ENCODE data around the gene ATRIP.
A peak's percentile ranks its signal among the peaks of the same experiment; 100 is the strongest.

ATRIP gene

DNA sequence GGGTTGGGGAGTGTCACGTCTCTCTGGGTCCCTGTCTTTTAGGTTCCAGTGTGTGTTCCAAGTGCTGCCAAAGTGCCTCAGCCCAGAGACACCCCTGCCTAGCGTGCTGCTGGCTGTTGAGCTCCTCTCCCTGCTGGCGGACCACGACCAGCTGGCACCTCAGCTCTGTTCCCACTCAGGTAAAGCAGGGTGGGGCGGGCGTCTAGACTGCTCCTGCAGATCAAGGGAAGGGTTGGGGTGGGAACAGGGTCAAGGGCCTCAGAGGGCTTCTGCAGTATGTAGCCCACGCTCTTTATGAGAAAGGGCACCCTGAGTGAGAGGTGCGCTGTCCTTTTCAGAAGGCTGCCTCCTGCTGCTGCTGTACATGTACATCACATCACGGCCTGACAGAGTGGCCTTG is 17.2 kb downstream of the ATRIP start:
- H3K27ac ChIP-seq (ENCODE audit: low read depth, low read length, poor library complexity, severe bottlenecking) = no peak overlapping the region
- H3K36me3 ChIP-seq (ENCODE audit: insufficient read depth, low read length) = peaks cover 47% of the 10 kb centered on the region

DNA sequence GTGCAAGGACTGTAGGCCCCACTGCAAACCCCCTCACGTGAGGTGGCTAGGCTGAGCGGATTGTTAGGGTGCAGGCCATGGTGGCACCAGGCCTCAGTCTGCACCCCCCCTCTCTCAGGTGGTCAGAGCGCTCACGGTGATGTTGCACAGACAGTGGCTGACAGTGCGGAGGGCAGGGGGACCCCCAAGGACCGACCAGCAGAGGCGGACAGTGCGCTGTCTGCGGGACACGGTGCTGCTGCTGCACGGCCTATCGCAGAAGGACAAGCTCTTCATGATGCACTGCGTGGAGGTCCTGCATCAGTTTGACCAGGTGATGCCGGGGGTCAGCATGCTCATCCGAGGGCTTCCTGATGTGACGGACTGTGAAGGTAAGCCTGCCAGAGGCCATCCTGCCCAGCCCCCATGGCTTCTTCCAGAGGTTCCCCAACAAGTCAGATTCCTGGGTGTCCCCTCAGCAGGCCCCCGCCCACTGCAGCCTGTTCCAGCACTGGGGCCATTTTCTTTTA is 18.2 kb downstream of the ATRIP start:
- H3K27ac ChIP-seq (ENCODE audit: low read depth, low read length, poor library complexity, severe bottlenecking) = no peak overlapping the region
- no peaks in the 10 kb centered on the region for H3K9me3 ChIP-seq (ENCODE audit: low read length)
- H3K27me3 ChIP-seq (ENCODE audit: insufficient read depth, low read length) = no peaks in the 10 kb centered on the region
- H3K9ac ChIP-seq (ENCODE audit: low read length) = no peak overlapping the region
- H3K4me1 ChIP-seq (ENCODE audit: insufficient read depth, low read length, severe bottlenecking) = peaks cover 44% of the 10 kb centered on the region
- TF ChIP-seq, protein P1, sequence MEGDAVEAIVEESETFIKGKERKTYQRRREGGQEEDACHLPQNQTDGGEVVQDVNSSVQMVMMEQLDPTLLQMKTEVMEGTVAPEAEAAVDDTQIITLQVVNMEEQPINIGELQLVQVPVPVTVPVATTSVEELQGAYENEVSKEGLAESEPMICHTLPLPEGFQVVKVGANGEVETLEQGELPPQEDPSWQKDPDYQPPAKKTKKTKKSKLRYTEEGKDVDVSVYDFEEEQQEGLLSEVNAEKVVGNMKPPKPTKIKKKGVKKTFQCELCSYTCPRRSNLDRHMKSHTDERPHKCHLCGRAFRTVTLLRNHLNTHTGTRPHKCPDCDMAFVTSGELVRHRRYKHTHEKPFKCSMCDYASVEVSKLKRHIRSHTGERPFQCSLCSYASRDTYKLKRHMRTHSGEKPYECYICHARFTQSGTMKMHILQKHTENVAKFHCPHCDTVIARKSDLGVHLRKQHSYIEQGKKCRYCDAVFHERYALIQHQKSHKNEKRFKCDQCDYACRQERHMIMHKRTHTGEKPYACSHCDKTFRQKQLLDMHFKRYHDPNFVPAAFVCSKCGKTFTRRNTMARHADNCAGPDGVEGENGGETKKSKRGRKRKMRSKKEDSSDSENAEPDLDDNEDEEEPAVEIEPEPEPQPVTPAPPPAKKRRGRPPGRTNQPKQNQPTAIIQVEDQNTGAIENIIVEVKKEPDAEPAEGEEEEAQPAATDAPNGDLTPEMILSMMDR (IDR thresholded peaks at IDR 0.05; ENCODE audit: low read length) = no peak
- no peak for TF ChIP-seq EZH2 (IDR thresholded peaks at IDR 0.05; ENCODE audit: borderline replicate concordance, low read length)
- H3F3A ChIP-seq (ENCODE audit: insufficient read depth, low read length) = no peaks in the 10 kb centered on the region
- no peak overlapping the region for H3K4me2 ChIP-seq (ENCODE audit: low read length)
- H4K20me1 ChIP-seq (ENCODE audit: insufficient read depth, low read length) = no peaks in the 10 kb centered on the region
- no peaks in the 10 kb centered on the region for H3K9me2 ChIP-seq (ENCODE audit: low read depth, low read length)
- H2AFZ ChIP-seq (ENCODE audit: low read length) = no peak overlapping the region
- no peaks in the 10 kb centered on the region for H3K79me2 ChIP-seq (ENCODE audit: insufficient read depth, low read length)
- H3K36me3 ChIP-seq (ENCODE audit: insufficient read depth, low read length) = peaks cover 46% of the 10 kb centered on the region
- no peak overlapping the region for H3K4me3 ChIP-seq (ENCODE audit: low read depth, low read length, poor library complexity, severe bottlenecking)

More for the DNA sequence above, 17.2 kb downstream of the ATRIP start:
- H3K9me2 ChIP-seq (ENCODE audit: low read depth, low read length) = no peaks in the 10 kb centered on the region
- H3K9me3 ChIP-seq (ENCODE audit: low read length) = no peaks in the 10 kb centered on the region
- TF ChIP-seq, protein P1 (IDR thresholded peaks at IDR 0.05; ENCODE audit: low read length) = no peak
- TF ChIP-seq EZH2 (IDR thresholded peaks at IDR 0.05; ENCODE audit: borderline replicate concordance, low read length) = no peak
- no peak overlapping the region for H3K4me3 ChIP-seq (ENCODE audit: low read depth, low read length, poor library complexity, severe bottlenecking)
- H4K20me1 ChIP-seq (ENCODE audit: insufficient read depth, low read length) = no peaks in the 10 kb centered on the region
- no peak overlapping the region for H3K9ac ChIP-seq (ENCODE audit: low read length)
- H3K79me2 ChIP-seq (ENCODE audit: insufficient read depth, low read length) = no peaks in the 10 kb centered on the region
- H2AFZ ChIP-seq (ENCODE audit: low read length) = no peak overlapping the region
- peaks cover 33% of the 10 kb centered on the region for H3K4me1 ChIP-seq (ENCODE audit: insufficient read depth, low read length, severe bottlenecking)
- no peaks in the 10 kb centered on the region for H3K27me3 ChIP-seq (ENCODE audit: insufficient read depth, low read length)
- no peak overlapping the region for H3K4me2 ChIP-seq (ENCODE audit: low read length)
- no peaks in the 10 kb centered on the region for H3F3A ChIP-seq (ENCODE audit: insufficient read depth, low read length)

DNA sequence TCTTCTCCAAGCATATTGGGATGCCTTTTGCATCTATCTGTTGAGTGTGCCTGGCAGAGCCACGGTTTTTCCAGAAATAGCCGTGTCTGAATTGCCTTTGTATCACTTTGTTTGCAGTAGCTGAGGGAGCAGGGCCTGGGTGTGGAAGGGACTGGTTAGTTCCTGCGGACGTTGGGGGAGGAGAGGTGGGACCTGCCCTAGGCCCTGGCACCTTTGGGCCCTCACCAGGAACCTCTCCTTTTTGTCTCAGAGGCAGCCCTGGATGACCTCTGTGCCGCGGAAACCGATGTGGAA is 18.6 kb downstream of the ATRIP start:
- Histone ChIP-seq H4K20me1 (ENCODE audit: insufficient read depth, low read length) (no peaks in the 10 kb centered on the region), H3K9me3 (ENCODE audit: low read length) (no peaks in the 10 kb centered on the region), H3K4me1 (ENCODE audit: insufficient read depth, low read length, severe bottlenecking) (peaks cover 48% of the 10 kb centered on the region), H3F3A (ENCODE audit: insufficient read depth, low read length) (no peaks in the 10 kb centered on the region), H3K9me2 (ENCODE audit: low read depth, low read length) (no peaks in the 10 kb centered on the region), H3K36me3 (ENCODE audit: insufficient read depth, low read length) (peaks cover 45% of the 10 kb centered on the region), H3K9ac (ENCODE audit: low read length) (no peak overlapping the region), H3K27ac (ENCODE audit: low read depth, low read length, poor library complexity, severe bottlenecking) (peak overlapping the region; percentile 72), H3K79me2 (ENCODE audit: insufficient read depth, low read length) (no peaks in the 10 kb centered on the region), H2AFZ (ENCODE audit: low read length) (no peak overlapping the region), H3K4me2 (ENCODE audit: low read length) (no peak overlapping the region), H3K27me3 (ENCODE audit: insufficient read depth, low read length) (no peaks in the 10 kb centered on the region), H3K4me3 (ENCODE audit: low read depth, low read length, poor library complexity, severe bottlenecking) (no peak overlapping the region)
- TF ChIP-seq, protein P1 (IDR thresholded peaks at IDR 0.05; ENCODE audit: low read length) = no peak
- no peak for TF ChIP-seq EZH2 (IDR thresholded peaks at IDR 0.05; ENCODE audit: borderline replicate concordance, low read length)

Data from OCI-LY1 (cell line).